Measurements from ENCODE around the gene CLRN3.

Gene CLRN3

DNA sequence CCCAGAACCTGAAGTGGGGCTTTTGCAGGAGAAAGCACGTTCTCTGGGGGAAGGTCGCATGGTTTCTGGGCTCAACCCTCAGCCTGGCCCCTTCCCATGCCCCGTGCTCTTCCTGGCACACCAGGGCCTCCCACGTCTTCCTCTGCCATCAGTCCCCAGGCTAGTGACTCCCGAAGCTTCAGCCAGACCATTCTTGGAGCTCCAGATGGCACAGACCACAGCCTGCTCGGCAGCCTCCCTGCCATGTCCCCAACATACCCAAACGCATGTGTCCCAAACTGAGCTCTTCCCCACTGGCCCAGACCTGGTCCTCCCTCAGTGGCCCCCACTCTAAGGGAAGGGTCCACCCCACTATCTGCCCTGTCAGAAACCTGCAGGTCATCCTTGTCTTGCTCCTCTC, 47.0 kb downstream of the CLRN3 start:
- no peak overlapping the region for H3K4me3 ChIP-seq (ENCODE audit: low read depth, low read length)
- no peak for DNase-seq (ENCODE audit: low read depth)
- in situ Hi-C loops (cut with HindIII; ENCODE audit: low sequenced_read_pairs), result no loop called here
- TF ChIP-seq, protein P1, sequence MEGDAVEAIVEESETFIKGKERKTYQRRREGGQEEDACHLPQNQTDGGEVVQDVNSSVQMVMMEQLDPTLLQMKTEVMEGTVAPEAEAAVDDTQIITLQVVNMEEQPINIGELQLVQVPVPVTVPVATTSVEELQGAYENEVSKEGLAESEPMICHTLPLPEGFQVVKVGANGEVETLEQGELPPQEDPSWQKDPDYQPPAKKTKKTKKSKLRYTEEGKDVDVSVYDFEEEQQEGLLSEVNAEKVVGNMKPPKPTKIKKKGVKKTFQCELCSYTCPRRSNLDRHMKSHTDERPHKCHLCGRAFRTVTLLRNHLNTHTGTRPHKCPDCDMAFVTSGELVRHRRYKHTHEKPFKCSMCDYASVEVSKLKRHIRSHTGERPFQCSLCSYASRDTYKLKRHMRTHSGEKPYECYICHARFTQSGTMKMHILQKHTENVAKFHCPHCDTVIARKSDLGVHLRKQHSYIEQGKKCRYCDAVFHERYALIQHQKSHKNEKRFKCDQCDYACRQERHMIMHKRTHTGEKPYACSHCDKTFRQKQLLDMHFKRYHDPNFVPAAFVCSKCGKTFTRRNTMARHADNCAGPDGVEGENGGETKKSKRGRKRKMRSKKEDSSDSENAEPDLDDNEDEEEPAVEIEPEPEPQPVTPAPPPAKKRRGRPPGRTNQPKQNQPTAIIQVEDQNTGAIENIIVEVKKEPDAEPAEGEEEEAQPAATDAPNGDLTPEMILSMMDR (IDR thresholded peaks at IDR 0.05; ENCODE audit: low read depth, low read length, missing control alignments), result no peak

DNA sequence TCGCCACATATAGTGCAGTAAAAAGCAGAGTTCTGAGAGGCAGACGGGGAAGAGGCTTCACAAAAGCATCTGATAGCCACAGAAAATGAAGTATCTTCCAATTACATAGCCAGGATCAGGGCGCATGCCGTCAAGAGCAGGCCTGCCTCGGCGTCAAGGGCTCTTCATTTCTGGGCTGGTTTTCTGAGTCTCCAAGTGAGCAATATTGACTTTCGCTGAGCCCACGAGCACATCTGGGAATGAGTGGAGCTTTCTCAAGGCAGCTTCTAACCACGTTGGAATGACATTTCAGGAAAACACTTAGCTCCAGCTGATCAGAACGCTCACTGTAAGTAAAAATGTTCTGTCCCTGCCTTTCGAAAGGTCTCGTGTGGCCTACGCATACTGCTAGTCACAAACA, 51.9 kb downstream of the CLRN3 start:
- TF ChIP-seq, protein P1 (IDR thresholded peaks at IDR 0.05; ENCODE audit: low read depth, low read length, missing control alignments), result no peak
- no peak overlapping the region for H3K4me3 ChIP-seq (ENCODE audit: low read depth, low read length)
- in situ Hi-C loops (cut with HindIII; ENCODE audit: low sequenced_read_pairs), result no loop called here
- no peak for DNase-seq (ENCODE audit: low read depth)

DNA sequence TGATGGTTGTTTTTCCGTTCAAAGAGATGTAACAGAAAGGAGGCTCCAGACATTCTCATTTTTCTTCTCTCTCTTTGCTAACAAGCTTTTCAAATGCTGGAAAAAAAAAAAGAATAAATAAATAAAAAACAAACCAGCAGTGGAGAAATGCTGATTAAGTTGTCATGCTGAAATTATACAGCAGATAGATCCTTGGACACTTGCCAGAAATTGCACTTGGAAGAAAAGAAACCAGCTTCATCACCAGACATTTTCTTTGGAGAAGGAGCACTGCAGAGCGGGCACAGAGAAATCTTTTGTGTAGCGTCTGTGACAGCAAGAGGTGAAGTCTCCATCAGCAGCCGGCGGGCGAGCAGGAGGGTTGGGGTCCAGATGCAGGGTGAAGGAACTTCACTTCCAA, 55.8 kb downstream of the CLRN3 start:
- no peak overlapping the region for H3K4me3 ChIP-seq (ENCODE audit: low read depth, low read length)
- TF ChIP-seq, protein P1 (IDR thresholded peaks at IDR 0.05; ENCODE audit: low read depth, low read length, missing control alignments), result no peak
- no peak for DNase-seq (ENCODE audit: low read depth)
- in situ Hi-C loops (cut with HindIII; ENCODE audit: low sequenced_read_pairs), result no loop called here

DNA sequence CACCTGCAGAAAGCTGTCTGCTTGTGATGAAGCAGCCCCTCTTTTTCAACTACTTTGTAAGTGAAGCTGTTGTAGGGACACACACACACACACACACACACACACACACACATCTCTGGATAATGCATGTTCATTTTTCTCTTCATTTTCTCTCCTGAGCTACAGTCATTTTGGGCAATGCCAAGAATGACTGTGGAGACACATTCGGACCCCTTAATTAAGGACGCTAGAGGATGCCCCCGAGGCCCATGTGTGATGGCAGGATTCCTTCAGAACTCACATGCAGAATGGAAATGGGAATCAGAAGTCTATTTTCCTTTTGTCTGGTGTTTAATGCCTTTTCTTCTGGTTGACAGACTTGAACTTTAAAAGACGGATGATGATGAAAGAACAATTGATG, 56.6 kb downstream of the CLRN3 start:
- TF ChIP-seq, protein P1 (IDR thresholded peaks at IDR 0.05; ENCODE audit: low read depth, low read length, missing control alignments), result no peak
- no peak for DNase-seq (ENCODE audit: low read depth)
- H3K4me3 ChIP-seq (ENCODE audit: low read depth, low read length), result no peak overlapping the region
- in situ Hi-C loops (cut with HindIII; ENCODE audit: low sequenced_read_pairs), result no loop called here

DNA sequence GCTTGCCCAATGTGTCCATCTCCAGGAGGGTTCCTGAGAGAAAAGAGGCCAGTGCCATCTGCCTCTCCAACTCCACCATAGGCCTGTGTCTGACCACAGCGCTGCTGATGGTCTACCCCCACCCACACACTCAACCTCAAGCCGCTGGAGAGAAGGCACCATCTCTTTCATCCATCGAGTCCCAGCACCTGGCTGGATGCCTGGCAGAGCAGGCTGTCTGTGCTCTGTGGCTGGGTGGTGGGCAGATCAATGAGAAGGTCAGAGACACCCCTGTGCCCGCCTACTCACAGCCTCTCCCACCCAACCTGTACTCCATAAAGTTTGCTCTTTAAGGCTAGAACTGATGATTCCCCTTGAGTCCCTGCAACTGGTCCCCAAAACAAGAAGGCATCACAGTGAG, 58.0 kb downstream of the CLRN3 start:
- no peak overlapping the region for H3K4me3 ChIP-seq (ENCODE audit: low read depth, low read length)
- no peak for DNase-seq (ENCODE audit: low read depth)
- in situ Hi-C loops (cut with HindIII; ENCODE audit: low sequenced_read_pairs), result no loop called here
- TF ChIP-seq, protein P1 (IDR thresholded peaks at IDR 0.05; ENCODE audit: low read depth, low read length, missing control alignments), result no peak

DNA sequence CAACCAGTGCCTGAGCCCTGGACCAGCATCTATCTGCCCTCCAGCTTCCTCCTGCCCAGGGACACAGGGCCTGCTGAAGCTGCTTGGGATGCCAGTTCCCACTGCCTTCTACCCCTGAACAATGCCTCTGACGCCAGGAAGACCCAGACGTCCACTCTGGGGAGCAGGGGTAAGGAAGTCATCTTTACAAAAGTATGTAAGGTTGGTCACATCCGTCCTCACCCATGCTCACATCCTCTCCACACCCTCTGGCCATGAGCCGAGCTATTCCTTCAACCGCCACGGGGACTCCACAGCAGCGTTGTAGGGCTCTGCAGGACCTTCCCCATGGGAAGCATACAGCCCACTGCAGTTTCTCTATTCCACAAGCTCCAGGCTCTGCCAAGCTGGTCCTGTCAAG, 58.5 kb downstream of the CLRN3 start:
- in situ Hi-C loops (cut with HindIII; ENCODE audit: low sequenced_read_pairs), result no loop called here
- DNase-seq (ENCODE audit: low read depth), result no peak
- no peak overlapping the region for H3K4me3 ChIP-seq (ENCODE audit: low read depth, low read length)
- TF ChIP-seq, protein P1 (IDR thresholded peaks at IDR 0.05; ENCODE audit: low read depth, low read length, missing control alignments), result no peak

DNA sequence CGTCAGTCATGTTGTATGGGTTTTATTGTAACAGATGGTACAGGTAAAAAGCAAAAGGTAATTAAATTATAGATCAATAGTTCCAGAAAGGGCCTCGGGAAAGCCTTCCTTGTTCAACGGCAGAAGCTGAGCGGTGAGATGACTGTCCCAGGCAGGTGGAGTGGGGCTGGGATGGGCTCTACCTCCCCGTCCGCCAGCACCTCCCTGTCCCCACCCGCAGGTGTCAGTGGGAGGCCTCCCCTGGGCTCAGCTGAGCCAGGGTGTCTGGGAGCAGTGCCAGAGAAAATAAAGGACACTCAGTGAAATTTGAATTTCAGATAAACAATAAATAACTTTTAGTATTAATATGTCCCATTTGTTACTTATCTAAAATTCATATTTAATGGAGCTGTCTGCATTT, 58.9 kb downstream of the CLRN3 start:
- TF ChIP-seq, protein P1 (IDR thresholded peaks at IDR 0.05; ENCODE audit: low read depth, low read length, missing control alignments), result no peak
- H3K4me3 ChIP-seq (ENCODE audit: low read depth, low read length), result no peak overlapping the region
- in situ Hi-C loops (cut with HindIII; ENCODE audit: low sequenced_read_pairs), result no loop called here
- no peak for DNase-seq (ENCODE audit: low read depth)
